GM18502 (cell line): Measurements from ENCODE around the gene QSOX1.
"Not testable (repeated sequence)": the region's sequence is repeated elsewhere in the genome, so short reads cannot be mapped to it uniquely, and the experiment has no call there.

Experiments
- ATAC-seq: cut with Tn5 transposase; IDR thresholded peaks from one replicate; pipeline ENCODE4 v1.9.1; 2021; ENCODE audit warnings: mild to moderate bottlenecking; ENCODE audit not compliant: unreplicated experiment, poor library complexity

The QSOX1 gene, protein sequence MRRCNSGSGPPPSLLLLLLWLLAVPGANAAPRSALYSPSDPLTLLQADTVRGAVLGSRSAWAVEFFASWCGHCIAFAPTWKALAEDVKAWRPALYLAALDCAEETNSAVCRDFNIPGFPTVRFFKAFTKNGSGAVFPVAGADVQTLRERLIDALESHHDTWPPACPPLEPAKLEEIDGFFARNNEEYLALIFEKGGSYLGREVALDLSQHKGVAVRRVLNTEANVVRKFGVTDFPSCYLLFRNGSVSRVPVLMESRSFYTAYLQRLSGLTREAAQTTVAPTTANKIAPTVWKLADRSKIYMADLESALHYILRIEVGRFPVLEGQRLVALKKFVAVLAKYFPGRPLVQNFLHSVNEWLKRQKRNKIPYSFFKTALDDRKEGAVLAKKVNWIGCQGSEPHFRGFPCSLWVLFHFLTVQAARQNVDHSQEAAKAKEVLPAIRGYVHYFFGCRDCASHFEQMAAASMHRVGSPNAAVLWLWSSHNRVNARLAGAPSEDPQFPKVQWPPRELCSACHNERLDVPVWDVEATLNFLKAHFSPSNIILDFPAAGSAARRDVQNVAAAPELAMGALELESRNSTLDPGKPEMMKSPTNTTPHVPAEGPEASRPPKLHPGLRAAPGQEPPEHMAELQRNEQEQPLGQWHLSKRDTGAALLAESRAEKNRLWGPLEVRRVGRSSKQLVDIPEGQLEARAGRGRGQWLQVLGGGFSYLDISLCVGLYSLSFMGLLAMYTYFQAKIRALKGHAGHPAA

DNA sequence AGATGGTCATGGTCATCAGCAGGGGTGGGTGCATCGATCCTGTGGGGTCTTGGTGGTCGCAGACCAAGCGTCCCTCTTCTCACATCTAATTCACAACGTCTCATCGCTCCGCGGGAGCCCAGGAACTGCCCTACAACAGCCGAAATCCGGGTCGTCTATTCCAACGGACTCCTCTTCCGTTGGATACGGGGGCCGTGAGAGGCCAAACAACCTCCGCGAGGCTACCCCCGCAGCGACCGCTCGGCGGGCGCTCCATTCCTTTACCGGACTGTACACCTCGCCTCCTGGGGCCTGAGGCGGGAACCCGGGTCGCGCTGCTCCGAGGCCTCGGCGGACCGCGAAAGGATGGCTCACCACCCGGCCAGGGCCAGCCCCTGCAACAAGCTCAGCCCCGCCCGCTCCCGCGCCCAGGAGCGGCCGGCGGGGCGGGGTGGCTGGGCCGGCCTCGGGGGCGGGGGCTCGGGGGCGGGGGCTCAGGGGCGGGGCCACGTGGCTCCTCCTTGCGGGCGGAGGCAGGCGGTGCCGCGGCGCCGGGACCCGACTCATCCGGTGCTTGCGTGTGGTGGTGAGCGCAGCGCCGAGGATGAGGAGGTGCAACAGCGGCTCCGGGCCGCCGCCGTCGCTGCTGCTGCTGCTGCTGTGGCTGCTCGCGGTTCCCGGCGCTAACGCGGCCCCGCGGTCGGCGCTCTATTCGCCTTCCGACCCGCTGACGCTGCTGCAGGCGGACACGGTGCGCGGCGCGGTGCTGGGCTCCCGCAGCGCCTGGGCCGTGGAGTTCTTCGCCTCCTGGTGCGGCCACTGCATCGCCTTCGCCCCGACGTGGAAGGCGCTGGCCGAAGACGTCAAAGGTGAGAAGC lies at the start of gene QSOX1:
QSOX1 (plus strand) TSS at position 545 of the 857 bp plus-strand sequence; CDS start at position 584, 39 bp downstream.
- peak; percentile 91 for ATAC-seq

DNA sequence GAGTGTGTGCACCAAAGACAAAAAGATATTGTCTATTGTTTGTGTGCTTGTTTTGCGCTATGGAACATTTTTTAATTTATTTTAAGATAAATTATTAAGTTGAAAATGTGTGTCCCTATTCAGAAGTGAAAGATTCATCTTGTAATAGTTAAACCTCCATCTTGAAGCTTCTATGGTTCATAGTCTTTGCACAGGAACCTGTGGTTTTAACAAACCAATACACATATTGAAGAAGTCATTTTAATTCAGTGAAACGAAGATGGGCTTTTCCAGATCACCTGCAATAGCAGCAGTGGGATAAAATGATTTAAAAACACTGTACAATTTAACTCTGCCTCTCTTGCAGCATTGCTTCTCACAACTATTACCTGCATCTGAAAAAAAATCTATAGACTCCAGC lies 42.6 kb upstream of the QSOX1 start:
- no peak for ATAC-seq

DNA sequence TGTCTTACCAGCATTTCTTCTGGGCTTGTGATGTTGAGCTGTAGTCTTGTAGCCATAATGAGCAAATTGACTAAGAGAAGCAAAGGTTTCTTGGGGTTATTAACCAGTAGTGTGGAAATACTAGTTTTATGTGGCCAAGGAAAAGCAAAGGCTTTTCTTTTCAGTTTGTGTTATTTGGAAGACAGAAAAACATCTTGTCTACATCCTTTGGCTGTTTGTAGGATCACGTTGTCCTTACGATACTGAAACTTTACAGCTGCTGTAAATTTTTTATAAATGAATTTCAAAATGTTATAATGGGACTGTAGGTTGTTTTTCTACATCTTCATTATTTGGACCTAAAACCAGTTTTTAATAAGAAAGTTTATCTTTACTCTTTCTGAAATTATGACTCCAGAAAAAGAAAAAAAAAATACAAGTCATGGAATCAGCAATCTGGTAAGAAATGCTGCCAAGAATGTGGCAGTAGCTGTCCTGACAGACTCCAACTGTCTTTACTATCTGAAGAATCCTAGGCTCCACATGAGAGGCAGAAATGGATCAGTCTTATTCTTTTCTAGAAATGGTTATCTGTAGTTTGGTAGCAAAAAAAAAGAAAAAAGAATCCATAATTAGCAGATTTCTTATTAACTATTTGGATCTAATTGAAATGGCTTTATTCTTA lies 41.6 kb upstream of the QSOX1 start:
- no peak for ATAC-seq

DNA sequence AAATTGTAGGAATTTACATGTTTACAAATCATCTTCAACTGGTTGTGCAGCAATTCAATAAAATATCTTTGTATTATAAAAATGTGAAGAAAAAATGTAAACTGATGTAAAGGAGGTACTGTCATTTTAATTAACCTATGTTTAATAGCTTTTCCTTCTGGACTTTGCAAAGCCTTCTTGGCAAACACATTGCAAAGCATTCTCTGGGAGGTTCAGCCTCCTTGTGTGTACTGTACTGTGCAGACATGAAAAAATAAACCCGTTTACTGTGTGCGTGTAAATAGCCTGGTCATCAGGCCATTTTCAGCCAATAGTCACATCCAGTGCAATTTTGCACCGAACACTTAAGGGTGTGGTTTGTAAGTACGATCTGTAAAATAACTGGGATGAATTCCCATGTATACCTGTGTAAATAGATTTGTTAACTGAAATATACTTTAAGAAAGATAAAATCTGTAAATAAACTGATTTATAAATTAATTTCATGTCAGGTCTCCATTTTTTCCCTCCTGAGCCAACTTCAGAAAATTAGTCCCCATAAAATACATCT lies 40.2 kb upstream of the QSOX1 start:
- ATAC-seq = no peak

DNA sequence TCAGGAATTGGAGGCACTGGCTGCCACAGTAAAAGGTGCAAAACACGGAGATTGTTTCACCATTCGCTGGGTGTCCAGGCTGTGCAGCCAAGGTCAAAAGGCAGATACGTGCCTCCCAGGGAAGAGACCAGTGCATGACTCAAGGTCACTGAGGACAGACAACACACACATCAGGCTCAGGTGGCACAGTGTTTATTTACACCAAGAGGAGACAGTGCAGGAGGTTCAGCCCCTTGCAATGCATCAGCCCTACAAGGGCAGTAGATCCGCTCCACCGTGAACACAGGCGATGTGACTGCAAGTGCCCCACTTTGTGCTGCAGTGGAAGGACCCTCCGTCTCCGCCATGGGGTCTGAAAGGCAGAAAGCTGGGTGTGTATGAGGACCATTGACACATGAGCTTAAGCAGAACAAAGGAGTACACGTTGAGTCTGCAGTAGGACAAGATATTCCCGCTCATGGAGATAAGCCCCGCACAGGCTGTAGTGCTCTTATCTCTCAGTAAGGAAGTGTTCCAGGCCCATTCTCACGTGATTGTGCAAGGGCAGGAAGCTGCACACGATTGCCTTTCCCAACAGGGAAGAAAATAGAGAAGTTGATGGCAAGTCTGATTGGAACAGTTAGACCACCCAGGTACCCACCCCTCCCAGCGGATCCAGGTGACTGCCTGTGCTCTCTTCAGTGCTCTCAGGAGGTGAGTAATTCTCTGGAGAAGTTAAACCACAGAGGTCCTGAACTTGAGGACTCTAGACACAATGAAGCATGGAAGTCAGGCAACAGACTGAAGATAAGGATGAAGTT lies 37.5 kb upstream of the QSOX1 start:
- ATAC-seq = no peak

DNA sequence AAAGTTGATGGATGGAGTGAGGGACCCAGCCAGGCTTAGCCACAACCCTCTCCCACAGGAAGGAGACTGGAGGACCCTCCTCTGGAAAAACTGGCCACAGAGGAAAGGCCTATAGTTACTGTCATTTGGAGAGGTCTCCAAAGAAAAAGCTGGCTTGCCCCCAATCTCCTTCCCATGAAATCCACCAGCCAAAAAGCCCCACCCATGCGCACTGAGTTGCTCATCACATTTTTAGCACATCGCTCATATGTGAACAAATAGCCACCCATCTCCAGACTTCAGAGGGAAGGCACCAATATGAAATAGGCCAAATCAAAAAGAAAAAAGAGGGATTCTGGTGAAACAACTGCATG lies 36.9 kb upstream of the QSOX1 start:
- ATAC-seq = no peak

DNA sequence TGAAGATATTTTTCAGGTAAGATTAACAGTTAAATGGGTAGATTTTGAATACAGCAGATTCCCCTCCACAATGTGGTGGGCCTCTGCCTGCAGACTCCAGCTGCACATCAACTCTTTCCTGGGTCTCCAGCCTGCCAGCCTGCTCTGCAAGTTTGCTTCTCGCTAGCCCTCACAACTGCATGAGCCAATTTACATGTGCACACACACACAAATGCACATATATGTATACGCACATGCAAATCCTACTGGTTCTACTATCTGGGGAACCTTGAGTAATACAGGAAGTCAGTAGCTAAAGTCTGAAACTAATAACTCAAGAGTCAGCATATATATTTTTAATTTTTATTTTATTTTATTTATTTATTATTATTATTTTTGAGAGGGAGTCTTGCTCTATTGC lies 34.8 kb upstream of the QSOX1 start:
- no peak for ATAC-seq

DNA sequence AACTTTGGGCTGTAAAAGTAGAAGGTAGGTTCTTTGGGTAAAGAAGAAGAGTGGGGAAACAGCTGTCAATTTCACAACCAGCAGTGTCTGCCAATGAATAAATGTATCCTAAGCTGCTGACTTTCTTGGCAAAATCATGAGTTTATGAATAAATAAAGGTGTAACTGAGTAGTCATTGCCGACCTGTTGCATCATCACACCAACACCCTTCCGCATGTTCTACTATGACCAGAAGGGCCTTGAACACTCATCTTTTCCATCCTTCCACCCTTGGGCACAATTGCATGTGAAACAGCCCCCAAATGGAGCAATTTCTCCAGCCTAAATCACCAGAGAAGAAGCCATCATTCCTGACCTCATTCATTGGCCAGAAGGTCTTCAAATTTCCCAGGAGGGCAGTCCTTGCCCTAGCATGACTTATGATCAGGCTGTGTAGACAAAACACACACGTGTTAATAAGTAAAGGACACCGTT lies 31.2 kb upstream of the QSOX1 start:
- no peak for ATAC-seq

DNA sequence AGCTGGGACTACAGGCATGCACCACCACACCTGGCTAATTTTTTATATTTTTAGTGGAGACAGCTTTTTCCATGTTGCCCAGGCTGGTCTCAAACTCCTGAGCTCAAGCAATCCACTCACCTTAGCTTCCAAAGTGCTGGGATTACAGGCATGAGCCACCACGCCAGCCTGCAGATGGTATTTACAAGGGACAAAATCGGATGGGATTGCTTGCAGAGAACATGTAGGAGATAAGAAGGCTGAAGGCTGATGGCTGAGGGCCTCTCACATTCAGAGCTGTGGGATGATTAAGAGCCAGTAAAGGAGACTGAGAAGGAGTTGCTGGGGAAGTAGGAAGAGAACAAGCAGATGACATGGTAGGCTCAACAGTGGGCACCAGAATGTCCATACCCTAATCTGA lies 24.0 kb upstream of the QSOX1 start:
- ATAC-seq = no peak

DNA sequence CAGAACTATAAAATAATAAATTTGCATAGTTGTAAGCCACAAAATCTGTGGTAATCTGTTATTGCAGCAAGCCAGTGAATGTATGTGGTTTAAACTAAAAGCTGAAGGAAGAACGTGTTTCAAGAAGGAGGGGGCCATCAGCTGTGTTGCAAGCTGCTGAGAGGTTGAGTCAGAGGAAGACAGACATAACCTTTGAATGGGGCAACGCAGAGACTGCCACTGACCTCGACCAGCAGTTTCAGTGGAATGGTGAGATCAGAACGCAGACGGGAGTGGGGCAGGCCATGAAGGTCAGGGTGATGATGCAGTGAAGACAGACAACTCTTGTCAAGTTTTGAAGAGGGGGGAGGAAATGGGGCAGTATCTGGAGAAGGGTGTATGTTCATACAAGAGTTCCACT lies 23.2 kb upstream of the QSOX1 start:
- ATAC-seq = no peak

DNA sequence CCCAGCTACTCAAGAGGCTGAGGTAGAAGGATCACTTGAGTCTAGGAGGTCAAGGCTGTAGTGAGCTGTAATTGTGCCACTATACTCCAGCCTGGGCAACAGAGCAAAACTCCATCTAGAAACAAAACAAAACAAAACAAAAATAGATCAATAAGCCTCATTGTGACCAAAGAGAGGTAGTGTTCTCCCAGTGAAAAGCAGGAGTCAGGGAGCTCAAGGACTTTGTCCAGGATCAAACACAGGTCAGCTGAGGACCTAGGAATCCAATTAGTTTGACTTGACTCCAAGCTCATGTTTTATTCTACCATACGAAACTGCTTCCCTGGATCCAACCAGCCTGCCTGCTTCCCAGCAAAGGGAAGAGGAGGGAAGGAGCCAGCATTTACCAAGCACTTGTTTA lies 21.5 kb upstream of the QSOX1 start:
- ATAC-seq = no peak

DNA sequence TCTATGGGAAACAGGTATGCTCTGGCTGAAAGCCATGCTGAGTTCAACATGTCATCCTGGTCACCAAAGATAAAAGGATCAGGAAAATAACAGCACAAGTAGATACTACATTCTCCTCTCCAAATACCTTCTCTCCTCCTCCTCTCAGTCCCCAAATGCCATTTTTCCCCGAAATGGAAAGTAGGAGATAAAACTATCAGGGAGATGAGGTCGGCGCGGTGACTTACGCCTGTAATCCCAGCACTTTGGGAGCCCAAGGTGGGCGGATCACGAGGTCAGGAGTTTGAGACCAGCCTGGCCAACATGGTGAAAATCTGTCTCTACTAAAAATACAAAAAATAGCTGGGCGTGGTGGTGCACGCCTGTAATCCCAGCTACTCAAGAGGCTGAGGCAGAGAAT lies 21.0 kb upstream of the QSOX1 start:
- ATAC-seq = not testable (repeated sequence)

DNA sequence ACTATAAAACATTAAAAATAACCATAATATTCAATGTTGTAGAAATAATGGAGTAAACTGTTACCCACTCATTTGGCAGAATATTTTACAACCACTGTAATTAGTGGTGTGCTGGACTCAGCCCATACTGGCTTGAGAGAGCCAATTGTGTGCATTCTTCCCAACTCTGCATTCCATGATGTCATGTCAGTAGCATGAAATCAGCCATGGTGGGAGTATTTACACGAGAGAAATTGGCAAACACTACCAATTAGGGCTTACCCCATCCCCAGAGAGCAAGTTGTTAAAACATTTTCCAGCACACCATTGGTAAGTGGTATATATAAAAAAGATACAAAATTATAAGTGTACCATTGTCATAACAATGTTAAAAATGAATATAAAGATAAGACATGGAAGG lies 19.1 kb upstream of the QSOX1 start:
- no peak for ATAC-seq

DNA sequence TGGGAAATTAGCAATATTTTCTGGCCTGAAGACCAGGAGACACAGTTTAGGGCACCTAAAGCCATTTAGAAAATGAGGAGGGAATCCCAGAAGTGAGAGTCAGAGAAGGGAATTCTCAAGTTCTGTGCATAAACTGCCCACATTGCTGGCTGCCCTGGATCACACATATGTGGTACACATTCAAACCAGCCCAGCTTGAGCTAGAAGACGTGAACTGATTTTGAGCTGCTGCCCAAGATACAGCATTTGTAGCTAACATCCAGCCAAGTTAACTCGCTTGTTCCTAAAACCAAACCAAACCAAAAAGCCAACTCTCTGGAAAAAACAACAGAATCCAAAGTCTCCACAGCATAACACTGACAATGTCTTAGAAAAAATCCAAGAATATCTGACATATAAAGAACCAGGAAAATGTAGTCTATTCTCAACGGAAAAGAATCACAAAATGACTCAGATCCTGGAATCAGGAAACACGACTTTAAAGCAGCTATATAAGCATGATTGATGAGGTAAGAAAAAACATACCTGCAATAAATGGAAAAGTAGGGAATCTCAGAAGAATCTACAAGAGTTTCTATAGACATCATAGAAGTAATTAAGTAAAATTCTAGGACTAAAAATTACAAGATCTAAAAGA lies 18.2 kb upstream of the QSOX1 start:
- ATAC-seq = no peak

DNA sequence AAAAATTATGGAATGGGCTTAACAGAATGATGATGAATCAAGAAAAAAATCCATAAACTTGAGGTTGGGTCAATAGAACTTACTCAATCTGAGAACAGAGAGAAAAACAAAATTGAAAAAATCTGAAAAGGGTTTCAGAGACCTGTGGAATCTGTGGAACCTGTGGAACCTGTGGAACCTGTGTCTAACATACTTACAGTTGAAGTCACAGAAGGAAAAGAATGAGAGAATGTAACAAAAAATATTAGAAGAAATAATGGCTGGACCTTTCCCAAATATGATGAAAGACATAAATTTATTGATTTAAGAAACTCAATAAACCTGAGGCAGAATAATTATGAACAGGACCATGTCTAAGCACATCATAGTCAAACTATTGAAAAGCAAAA lies 17.7 kb upstream of the QSOX1 start:
- no peak for ATAC-seq

DNA sequence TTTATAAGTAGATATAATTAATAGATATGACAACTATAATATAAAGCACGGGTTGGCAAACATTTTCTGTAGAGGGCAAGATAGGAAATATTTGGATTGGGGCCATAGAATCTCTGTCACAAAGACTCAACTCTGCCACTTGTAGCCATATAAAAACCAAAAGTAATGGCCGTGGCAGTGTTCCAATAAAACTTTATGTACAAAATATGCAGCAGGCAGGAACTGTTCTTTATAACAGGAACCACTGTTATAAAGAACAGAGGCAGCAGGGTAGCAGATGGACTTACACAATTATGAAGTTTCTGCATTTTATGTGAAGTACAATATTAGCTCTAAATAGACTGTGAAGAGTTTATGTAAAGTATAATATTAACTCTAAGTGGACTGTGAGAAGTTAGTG lies 16.9 kb upstream of the QSOX1 start:
- ATAC-seq = no peak

DNA sequence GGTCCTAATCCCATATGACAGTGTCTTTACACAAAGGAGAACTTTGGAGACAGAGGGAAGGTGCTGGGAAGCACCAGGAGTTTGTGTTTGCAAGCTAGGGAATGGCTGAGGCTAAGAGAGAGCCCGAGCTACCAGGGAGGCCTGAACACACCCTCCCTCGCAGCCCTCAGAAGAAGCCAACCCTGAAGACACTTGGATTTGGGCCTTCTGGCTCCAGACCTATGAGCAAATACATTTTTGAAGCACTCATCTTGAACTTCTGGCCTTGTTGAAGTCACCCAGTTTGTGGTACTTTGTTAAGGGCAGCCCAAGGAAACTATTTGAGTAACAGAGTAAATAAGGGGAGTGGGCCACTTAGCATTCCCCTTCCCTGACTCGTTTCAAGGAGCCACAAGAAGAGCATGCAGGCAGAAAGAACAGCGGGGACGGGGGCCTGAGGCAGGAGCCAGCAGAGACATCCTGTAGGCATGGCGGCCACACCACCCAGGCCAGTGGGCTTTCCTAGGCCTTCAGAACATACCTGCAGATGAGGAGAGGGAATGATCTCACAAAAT lies 13.2 kb upstream of the QSOX1 start:
- ATAC-seq = no peak

DNA sequence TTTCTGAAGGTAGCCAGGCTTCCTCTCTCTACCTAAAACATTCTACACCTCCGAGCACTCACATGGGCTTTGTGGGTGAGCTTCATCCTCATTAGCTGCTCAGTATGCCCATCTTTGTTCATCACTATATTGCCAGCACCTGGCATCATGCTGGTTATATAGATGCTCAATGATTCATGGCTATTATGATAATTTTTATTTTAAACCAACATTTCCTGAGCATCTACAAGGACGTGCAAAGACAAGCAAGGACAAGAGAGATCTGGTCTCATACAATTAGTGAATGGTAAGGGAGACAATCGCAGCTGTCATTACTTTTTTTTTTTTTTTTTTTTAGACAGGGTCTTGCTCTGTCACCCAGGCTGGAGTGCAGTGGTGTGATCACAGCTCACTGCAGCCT lies 11.3 kb upstream of the QSOX1 start:
- ATAC-seq = no peak
